Thyroid gland (tissue), 4 donors: Measurements from ENCODE around the gene PLCD1. TPM values are rescaled to one million over a fixed set of nuclear protein-coding genes. Genes with fewer than 3 reads are reported as not detected.
A peak's percentile ranks its signal among the peaks of the same experiment; 100 is the strongest.

ENCODE experiments used
- DNase-seq, 2 donors: peaks; one replicate each; pipeline ENCODE4 v3.0.0-alpha.2; 2019
- H3K27ac ChIP-seq, 3 donors: fragments of 200-600 bp; sonication (generic); 1 replicate in 2 of 3; 2 replicates in 1 of 3; pipeline ENCODE4 v1.5.1; 2016 to 2019; ENCODE audit warnings: mild to moderate bottlenecking in 1 of 3, moderate library complexity in 1 of 3
- H3K27me3 ChIP-seq: fragments of 200-600 bp; sonication (generic); one replicate; pipeline ENCODE4 v1.5.1; 2019
- H3K36me3 ChIP-seq, 2 donors: fragments of 200-600 bp; sonication (generic); one replicate each; pipeline ENCODE4 v1.5.1; 2016 to 2019
- H3K4me1 ChIP-seq, 2 donors: fragments of 200-600 bp; sonication (generic); one replicate each; pipeline ENCODE4 v1.5.1; 2017 to 2019
- H3K4me3 ChIP-seq, 3 donors: fragments of 200-600 bp; sonication (generic); replicated peaks in 1 of 3; 1 replicate in 2 of 3; 2 replicates in 1 of 3; pipeline ENCODE4 v1.5.1; 2016; ENCODE audit warnings: mild to moderate bottlenecking in 1 of 3
- H3K9me3 ChIP-seq: fragments of 200-600 bp; sonication (generic); one replicate; pipeline ENCODE4 v1.5.1; 2017
- POLR2A ChIP-seq, 2 donors: fragments of 450-650 bp; IDR thresholded peaks; one replicate each; pipeline ENCODE4 v1.6.1; 2017; ENCODE audit warnings: antibody characterized with exemption in 2 of 2, mild to moderate bottlenecking in 2 of 2, moderate library complexity in 1 of 2
- WGBS, 2 donors: methylation state at CpG; one replicate each; pipeline ENCODE4 v1.1.5; 2017; 5-methylcytosine and 5-hydroxymethylcytosine counted together
- intact Hi-C: fragments of 100-400 bp; cut with DNase I; formaldehyde crosslinking; loops from one replicate; pipeline ENCODE4 v1.15.1; 2023
- microRNA-seq: library from miRNA; unstranded; fragments of <30 nt; microRNA quantifications from one replicate; pipeline ENCODE4, GENCODE V29; 2016
- small RNA-seq: library from RNA; depleted of rRNA; stranded (forward); fragments of <200 nt; gene quantifications from one replicate; pipeline ENCODE3, GENCODE V24; 2016
- total RNA-seq, 4 donors: library from RNA; depleted of rRNA; stranded (reverse); fragments of >200 nt; gene quantifications; one replicate each; pipeline ENCODE4 v1.2.3, GENCODE V29; 2016
- TF ChIP-seq, protein P1 (sequence below), 6 experiments: fragments of 200-600 bp in 3 of 6; fragments of 450-650 bp in 3 of 6; sonication (generic) in 3 of 6; IDR thresholded peaks; one replicate each; pipeline ENCODE4 v1.5.1; 2016 to 2019; ENCODE audit warnings: antibody characterized with exemption in 6 of 6, mild to moderate bottlenecking in 2 of 6, inconsistent platforms in 1 of 6, moderate library complexity in 1 of 6

Gene PLCD1
- total RNA-seq, 4 donors from 2014 or later, result 13.8 to 19.9 (median 16.0) TPM

DNA sequence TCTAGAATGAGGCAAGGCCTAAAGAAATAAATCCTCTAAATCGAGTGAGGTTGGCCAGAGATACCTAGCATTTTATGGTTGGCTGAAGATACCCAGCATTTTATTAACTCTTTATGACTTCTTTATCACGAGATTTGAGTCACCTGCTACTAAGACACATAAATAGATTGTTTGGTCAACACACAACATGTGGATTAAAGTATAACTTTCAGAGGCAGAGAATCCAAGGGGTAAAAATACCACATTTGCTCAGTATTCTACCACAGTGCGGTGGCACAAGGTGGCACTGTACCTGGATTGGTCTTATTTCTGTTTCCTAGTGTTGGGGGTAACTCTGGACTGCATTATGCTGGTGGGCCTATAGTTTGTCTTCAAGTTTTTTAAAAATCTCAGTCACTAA lies 65.8 kb downstream of the PLCD1 start:
- no peak overlapping the region for H3K27ac ChIP-seq
- no peaks in the 10 kb centered on the region for H3K4me1 ChIP-seq
- 83 to 88% methylated on average over 3 of the region's 3 CpGs for WGBS, 2 donors
- H3K27me3 ChIP-seq, result no peaks in the 10 kb centered on the region
- TF ChIP-seq, protein P1, sequence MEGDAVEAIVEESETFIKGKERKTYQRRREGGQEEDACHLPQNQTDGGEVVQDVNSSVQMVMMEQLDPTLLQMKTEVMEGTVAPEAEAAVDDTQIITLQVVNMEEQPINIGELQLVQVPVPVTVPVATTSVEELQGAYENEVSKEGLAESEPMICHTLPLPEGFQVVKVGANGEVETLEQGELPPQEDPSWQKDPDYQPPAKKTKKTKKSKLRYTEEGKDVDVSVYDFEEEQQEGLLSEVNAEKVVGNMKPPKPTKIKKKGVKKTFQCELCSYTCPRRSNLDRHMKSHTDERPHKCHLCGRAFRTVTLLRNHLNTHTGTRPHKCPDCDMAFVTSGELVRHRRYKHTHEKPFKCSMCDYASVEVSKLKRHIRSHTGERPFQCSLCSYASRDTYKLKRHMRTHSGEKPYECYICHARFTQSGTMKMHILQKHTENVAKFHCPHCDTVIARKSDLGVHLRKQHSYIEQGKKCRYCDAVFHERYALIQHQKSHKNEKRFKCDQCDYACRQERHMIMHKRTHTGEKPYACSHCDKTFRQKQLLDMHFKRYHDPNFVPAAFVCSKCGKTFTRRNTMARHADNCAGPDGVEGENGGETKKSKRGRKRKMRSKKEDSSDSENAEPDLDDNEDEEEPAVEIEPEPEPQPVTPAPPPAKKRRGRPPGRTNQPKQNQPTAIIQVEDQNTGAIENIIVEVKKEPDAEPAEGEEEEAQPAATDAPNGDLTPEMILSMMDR (IDR thresholded peaks at IDR 0.05), result no peak
- TF ChIP-seq POLR2A (IDR thresholded peaks at IDR 0.05), result no peak
- intact Hi-C loops, result no loop called here
- H3K9me3 ChIP-seq, result no peaks in the 10 kb centered on the region
- no peak overlapping the region for H3K4me3 ChIP-seq
- no peaks in the 10 kb centered on the region for H3K36me3 ChIP-seq
- no peak for DNase-seq

DNA sequence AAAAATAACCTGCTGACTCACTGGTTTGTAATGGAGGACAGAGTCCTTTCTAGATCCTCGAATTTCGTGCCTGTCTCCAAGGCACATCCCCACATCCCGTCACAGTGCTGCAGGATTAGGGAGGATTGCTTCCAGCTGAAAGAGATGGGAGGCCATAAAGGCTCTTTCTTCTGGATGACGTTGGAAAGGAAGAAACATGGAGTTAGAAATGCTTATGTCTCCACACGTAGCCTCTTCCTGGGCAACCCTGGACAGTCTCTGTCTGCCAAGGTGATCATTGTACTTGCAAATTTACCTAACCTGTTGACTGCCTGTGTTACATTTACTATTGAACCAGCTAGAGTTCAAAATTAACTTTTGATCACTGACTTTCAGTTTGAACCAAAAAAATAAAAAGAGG lies 66.4 kb downstream of the PLCD1 start:
- TF ChIP-seq, protein P1 (IDR thresholded peaks at IDR 0.05), result no peak
- TF ChIP-seq POLR2A (IDR thresholded peaks at IDR 0.05), result no peak
- H3K27me3 ChIP-seq, result no peaks in the 10 kb centered on the region
- WGBS, 2 donors, result 80% methylated on average over 5 of the region's 5 CpGs
- no peak overlapping the region for H3K4me3 ChIP-seq
- H3K4me1 ChIP-seq, result no peaks in the 10 kb centered on the region
- H3K27ac ChIP-seq, result no peak overlapping the region
- H3K9me3 ChIP-seq, result no peaks in the 10 kb centered on the region
- intact Hi-C loops, result no loop called here
- H3K36me3 ChIP-seq, result no peaks in the 10 kb centered on the region
- no peak for DNase-seq

DNA sequence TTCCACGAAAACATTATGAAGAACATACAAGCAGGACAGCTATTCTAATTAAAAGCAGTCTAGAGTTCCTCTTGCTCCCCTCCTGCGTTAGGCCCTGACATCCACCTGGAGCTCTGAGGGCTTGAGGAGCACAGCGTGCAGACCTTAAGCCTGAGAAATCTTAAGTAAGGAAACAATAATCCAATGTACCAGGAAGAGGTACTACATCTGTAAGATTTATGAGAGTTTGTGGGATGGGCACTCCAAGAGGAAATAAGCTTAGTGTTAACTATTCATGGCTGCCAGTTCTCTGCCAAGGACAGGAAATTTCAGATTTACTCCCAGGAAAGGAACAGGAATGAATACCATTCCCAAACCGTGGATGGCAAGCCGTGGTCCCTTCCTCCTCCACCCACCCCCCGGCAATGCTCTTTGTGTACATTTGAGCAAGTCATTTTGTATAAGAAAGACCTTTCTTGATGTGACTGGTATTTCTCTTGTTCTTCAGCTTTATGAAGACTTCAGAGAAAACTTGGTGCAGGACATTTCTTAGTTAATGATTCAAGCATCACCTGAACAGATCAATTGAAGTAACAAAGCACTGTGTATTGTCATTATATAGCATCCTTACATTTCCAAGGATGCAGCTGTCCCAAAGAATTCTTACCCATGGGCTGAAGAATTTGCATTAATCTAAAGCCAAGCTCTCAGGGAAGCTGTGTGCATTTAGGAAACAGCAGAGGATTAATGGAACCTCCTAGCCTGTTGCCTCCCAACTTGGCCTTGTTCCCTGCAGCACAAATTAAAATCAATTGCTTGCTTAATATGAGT lies 67.6 kb downstream of the PLCD1 start:
- intact Hi-C loops, result no loop called here
- no peak for DNase-seq
- H3K27ac ChIP-seq, result no peak overlapping the region

DNA sequence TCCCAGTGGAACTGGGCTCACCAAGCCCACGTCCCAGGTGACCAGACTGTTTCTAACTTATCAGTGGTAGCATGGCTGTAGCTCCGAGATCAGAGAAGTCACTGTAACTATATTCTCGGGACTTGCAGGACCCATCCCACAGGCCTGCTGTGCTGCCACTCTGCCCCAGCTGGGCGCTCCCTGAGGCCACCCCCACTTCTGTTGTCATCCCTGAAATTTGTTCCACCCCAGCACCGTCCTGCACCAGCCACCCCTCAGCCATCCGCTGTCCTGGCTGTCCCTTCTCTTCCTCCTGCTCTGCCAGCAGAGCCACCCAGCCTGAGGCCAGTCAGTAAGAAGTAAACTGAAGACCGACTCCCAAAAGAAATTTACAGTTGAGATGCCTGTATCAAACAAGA lies 71.9 kb downstream of the PLCD1 start:
- WGBS, 2 donors, result 82 to 89% methylated on average over 7 of the region's 7 CpGs
- no peaks in the 10 kb centered on the region for H3K4me1 ChIP-seq
- H3K27me3 ChIP-seq, result no peaks in the 10 kb centered on the region
- H3K9me3 ChIP-seq, result no peaks in the 10 kb centered on the region
- TF ChIP-seq POLR2A (IDR thresholded peaks at IDR 0.05), result no peak
- TF ChIP-seq, protein P1 (IDR thresholded peaks at IDR 0.05), result no peak
- H3K36me3 ChIP-seq, result no peaks in the 10 kb centered on the region
- H3K4me3 ChIP-seq, result no peak overlapping the region
- intact Hi-C loops, result no loop called here
- DNase-seq, result no peak
- peak overlapping the region in 2 of 3 donors; percentile 20 to 68 for H3K27ac ChIP-seq

More for the DNA sequence above, 67.6 kb downstream of the PLCD1 start:
- no peaks in the 10 kb centered on the region for H3K36me3 ChIP-seq
- no peaks in the 10 kb centered on the region for H3K27me3 ChIP-seq
- no peak overlapping the region for H3K4me3 ChIP-seq
- TF ChIP-seq, protein P1 (IDR thresholded peaks at IDR 0.05), result no peak
- no peak for TF ChIP-seq POLR2A (IDR thresholded peaks at IDR 0.05)
- no peaks in the 10 kb centered on the region for H3K9me3 ChIP-seq
- 78 to 85% methylated on average over 6 of the region's 6 CpGs for WGBS, 2 donors
- no peaks in the 10 kb centered on the region for H3K4me1 ChIP-seq

Small RNA genes lying within 50 kb of the gene (microRNA-seq; reads per million reads assigned to microRNA genes)
- gene MIR26A1, result 19.0 reads per million, percentile 36 among the genes with 10 or more reads in this experiment

Small RNA genes lying within 50 kb of the gene (small RNA-seq; reads per million reads assigned to genes)
- gene MIR26A1 (not detected), gene RF00019 (not detected)

Other genes starting within 250 kb of the PLCD1 start
- gene CTDSPL, start 167.8 kb downstream of the PLCD1 start, total RNA-seq, result 10 to 100 TPM; 23.6 to 37.9 (median 29.8) TPM
- gene VILL, start 38.9 kb downstream of the PLCD1 start, total RNA-seq, result 10 to 100 TPM in 2 of 4 donors, 1 to 10 TPM in 2; 5.5 to 13.0 (median 9.5) TPM
- gene DLEC1, start 9.6 kb upstream of the PLCD1 start, total RNA-seq, result 1 to 10 TPM in 3 of 4 donors, under 1 TPM in 1; 0.44 to 1.7 (median 1.5) TPM
- gene ACAA1, start 107.5 kb upstream of the PLCD1 start, total RNA-seq, result 10 to 100 TPM; 63.3 to 86.1 (median 75.1) TPM
- gene MYD88, start 109.0 kb upstream of the PLCD1 start, total RNA-seq, result 10 to 100 TPM; 18.0 to 23.8 (median 20.2) TPM
- gene OXSR1, start 135.9 kb upstream of the PLCD1 start, total RNA-seq, result 10 to 100 TPM; 32.0 to 40.5 (median 37.9) TPM
- gene SLC22A13, start 236.2 kb upstream of the PLCD1 start, total RNA-seq, result under 1 TPM in 2 of 4 donors, not detected in 2; 0.54 to 0.56 TPM